Fibroblast of lung (primary cell): ENCODE measurements around the gene VPS54.

Experiments used
- EZH2 ChIP-seq: IDR thresholded peaks from 2 replicates; pipeline ENCODE4 v1.5.1; 2012; ENCODE audit warnings: low read length, control low read depth, mild to moderate bottlenecking; ENCODE audit errors: missing control alignments
- TF ChIP-seq, protein P1 (sequence below), 2 donors: IDR thresholded peaks in 1 of 2; conservative IDR thresholded peaks in 1 of 2; 1 replicate in 1 of 2; 2 replicates in 1 of 2; pipeline ENCODE4 v1.5.1; 2011 to 2012; ENCODE audit warnings: low read length in 2 of 2, control low read depth in 1 of 2, inconsistent platforms in 1 of 2, low read depth in 1 of 2, mild to moderate bottlenecking in 1 of 2

DNA sequence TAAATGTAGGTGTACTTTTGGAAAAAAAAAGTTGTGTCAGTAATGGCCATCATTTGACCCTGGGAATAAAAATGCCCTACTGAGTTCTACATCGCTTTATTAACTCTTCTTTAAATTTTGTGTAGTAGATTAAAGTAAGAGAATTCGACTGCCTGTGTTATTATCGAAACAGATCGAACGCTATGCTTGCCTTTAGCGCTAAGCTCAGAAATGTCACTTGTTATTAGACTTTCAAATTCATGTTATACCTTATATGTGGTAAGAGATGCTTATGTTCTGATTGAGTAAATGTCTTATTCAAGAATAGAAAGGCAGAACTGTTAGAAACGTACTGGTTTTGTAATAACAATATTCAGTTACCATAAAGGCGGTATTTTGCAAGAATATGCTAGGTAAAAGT, 176.1 kb downstream of the VPS54 start:
- TF ChIP-seq, protein P1, sequence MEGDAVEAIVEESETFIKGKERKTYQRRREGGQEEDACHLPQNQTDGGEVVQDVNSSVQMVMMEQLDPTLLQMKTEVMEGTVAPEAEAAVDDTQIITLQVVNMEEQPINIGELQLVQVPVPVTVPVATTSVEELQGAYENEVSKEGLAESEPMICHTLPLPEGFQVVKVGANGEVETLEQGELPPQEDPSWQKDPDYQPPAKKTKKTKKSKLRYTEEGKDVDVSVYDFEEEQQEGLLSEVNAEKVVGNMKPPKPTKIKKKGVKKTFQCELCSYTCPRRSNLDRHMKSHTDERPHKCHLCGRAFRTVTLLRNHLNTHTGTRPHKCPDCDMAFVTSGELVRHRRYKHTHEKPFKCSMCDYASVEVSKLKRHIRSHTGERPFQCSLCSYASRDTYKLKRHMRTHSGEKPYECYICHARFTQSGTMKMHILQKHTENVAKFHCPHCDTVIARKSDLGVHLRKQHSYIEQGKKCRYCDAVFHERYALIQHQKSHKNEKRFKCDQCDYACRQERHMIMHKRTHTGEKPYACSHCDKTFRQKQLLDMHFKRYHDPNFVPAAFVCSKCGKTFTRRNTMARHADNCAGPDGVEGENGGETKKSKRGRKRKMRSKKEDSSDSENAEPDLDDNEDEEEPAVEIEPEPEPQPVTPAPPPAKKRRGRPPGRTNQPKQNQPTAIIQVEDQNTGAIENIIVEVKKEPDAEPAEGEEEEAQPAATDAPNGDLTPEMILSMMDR (conservative IDR thresholded peaks at IDR 0.05 in 1 of 2, IDR thresholded peaks at IDR 0.05 in 1 of 2; ENCODE audit: low read depth in 1 of 2, low read length in 2 of 2) = no peak
- no peak for TF ChIP-seq EZH2
